ENCODE data around the gene GAB1. TPM values are rescaled to one million over a fixed set of nuclear protein-coding genes. Genes with fewer than 3 reads are reported as not detected.

GAB1 gene
- total RNA-seq, 1 experiment from 2014 or later, result 46.9 TPM

DNA sequence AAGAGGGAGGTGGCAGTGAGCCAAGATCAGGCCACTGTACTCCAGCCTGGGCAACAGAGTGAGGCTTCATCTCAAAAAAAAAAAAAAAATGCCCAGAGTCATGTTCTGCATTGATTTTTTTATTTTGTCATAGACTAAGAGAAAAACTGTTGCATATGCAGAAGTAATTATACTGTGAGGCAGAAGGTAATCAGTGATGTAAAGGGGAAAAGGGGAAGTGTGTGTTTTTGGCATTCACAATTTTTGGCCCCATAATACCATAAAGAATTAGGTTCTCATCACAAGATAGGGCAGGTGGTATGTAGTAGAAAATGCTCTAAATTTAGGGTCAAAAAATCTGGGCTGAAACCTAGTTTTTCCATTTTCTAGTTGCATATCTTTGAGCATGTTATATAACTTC is 47.3 kb upstream of the GAB1 start:
- Mint-ChIP-seq H3K36me3 (ENCODE audit: insufficient read depth, unreplicated experiment) (no peaks in the 10 kb centered on the region), H3K4me1 (ENCODE audit: low read depth, unreplicated experiment) (no peaks in the 10 kb centered on the region), H3K27me3 (ENCODE audit: insufficient read depth, unreplicated experiment) (no peaks in the 10 kb centered on the region), H3K27ac (ENCODE audit: unreplicated experiment) (no peak overlapping the region), H3K9me3 (ENCODE audit: unreplicated experiment) (no peaks in the 10 kb centered on the region), H3K4me3 (ENCODE audit: unreplicated experiment) (no peak overlapping the region)
- H3K27me3 ChIP-seq (replicated peaks; ENCODE audit: control insufficient read depth, insufficient read depth, low read length), result no peaks in the 10 kb centered on the region
- ChIA-PET POLR2A (no interaction called here), CTCF (no interaction called here)
- no peaks in the 10 kb centered on the region for H3K36me3 ChIP-seq (ENCODE audit: control insufficient read depth, insufficient read depth, low read length)
- TF ChIP-seq, protein P1, sequence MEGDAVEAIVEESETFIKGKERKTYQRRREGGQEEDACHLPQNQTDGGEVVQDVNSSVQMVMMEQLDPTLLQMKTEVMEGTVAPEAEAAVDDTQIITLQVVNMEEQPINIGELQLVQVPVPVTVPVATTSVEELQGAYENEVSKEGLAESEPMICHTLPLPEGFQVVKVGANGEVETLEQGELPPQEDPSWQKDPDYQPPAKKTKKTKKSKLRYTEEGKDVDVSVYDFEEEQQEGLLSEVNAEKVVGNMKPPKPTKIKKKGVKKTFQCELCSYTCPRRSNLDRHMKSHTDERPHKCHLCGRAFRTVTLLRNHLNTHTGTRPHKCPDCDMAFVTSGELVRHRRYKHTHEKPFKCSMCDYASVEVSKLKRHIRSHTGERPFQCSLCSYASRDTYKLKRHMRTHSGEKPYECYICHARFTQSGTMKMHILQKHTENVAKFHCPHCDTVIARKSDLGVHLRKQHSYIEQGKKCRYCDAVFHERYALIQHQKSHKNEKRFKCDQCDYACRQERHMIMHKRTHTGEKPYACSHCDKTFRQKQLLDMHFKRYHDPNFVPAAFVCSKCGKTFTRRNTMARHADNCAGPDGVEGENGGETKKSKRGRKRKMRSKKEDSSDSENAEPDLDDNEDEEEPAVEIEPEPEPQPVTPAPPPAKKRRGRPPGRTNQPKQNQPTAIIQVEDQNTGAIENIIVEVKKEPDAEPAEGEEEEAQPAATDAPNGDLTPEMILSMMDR (IDR thresholded peaks at IDR 0.05; ENCODE audit: insufficient read depth in 1 of 2, low read depth in 1 of 2, low read length in 1 of 2, severe bottlenecking in 1 of 2, unreplicated experiment in 1 of 2), result no peak
- DNase-seq, result no peak
- BruUV-seq (replicated peaks), result no TSS peak
- H3K4me3 ChIP-seq (ENCODE audit: low read depth, low read length), result no peak overlapping the region
- no peaks in the 10 kb centered on the region for H3K4me1 ChIP-seq
- intact Hi-C loops (cut with micrococcal nuclease; ENCODE audit: unreplicated experiment), result no loop called here
- H3K9me3 ChIP-seq, result no peaks in the 10 kb centered on the region

DNA sequence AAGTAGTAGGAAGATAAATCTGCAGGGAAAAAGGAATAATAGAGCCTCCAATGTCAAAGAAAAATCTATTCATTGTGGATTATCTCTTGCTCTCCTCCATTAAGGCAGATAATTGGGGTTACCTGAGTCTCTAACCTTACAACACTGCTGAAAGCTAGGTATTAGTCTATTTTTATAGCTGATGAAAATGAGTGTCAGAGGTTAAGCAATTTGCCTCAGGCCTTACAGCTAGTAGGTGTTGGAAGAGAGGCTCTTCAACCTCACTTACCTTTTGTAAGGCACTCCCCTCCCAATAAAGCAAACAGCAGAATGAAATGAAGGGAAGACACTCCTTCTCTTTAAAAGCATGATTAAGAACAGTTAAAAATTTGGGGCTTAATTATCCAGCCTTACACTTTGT is 45.4 kb upstream of the GAB1 start:
- H3K4me3 Mint-ChIP-seq (ENCODE audit: unreplicated experiment), result no peak overlapping the region
- Histone ChIP-seq H3K4me1 (no peaks in the 10 kb centered on the region), H3K36me3 (ENCODE audit: control insufficient read depth, insufficient read depth, low read length) (no peaks in the 10 kb centered on the region), H3K9me3 (no peaks in the 10 kb centered on the region), H3K27me3 (replicated peaks; ENCODE audit: control insufficient read depth, insufficient read depth, low read length) (no peaks in the 10 kb centered on the region), H3K4me3 (ENCODE audit: low read depth, low read length) (no peak overlapping the region)
- DNase-seq, result no peak
- no peaks in the 10 kb centered on the region for H3K27me3 Mint-ChIP-seq (ENCODE audit: insufficient read depth, unreplicated experiment)
- no peaks in the 10 kb centered on the region for H3K4me1 Mint-ChIP-seq (ENCODE audit: low read depth, unreplicated experiment)
- CTCF ChIA-PET, result no interaction called here
- POLR2A ChIA-PET, result no interaction called here
- H3K27ac Mint-ChIP-seq (ENCODE audit: unreplicated experiment), result no peak overlapping the region
- intact Hi-C loops (cut with micrococcal nuclease; ENCODE audit: unreplicated experiment), result no loop called here
- TF ChIP-seq, protein P1 (IDR thresholded peaks at IDR 0.05; ENCODE audit: insufficient read depth in 1 of 2, low read depth in 1 of 2, low read length in 1 of 2, severe bottlenecking in 1 of 2, unreplicated experiment in 1 of 2), result no peak
- no peaks in the 10 kb centered on the region for H3K9me3 Mint-ChIP-seq (ENCODE audit: unreplicated experiment)
- no peaks in the 10 kb centered on the region for H3K36me3 Mint-ChIP-seq (ENCODE audit: insufficient read depth, unreplicated experiment)
- BruUV-seq (replicated peaks), result no TSS peak

DNA sequence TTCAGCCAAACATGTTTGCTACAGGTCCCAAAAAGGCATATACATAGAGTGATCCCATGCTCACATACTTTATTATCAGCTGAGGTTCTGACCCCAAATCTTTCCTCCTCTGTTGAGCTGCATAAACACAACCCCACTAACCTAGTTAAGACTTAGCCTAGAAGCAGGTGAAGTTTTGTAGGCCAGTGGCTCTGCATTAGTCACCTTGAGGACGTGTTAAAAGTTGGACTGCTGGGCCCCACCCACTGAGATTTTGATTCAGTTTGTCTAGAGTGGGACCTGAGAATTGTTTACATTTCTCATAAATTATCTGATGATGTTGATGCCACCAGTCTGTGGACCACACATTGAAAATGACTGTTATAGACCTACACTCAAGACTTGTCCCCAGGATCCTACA is 43.8 kb upstream of the GAB1 start:
- Histone ChIP-seq H3K4me3 (ENCODE audit: low read depth, low read length) (no peak overlapping the region), H3K27me3 (replicated peaks; ENCODE audit: control insufficient read depth, insufficient read depth, low read length) (no peaks in the 10 kb centered on the region), H3K4me1 (no peaks in the 10 kb centered on the region), H3K9me3 (no peaks in the 10 kb centered on the region), H3K36me3 (ENCODE audit: control insufficient read depth, insufficient read depth, low read length) (no peaks in the 10 kb centered on the region)
- Mint-ChIP-seq H3K27me3 (ENCODE audit: insufficient read depth, unreplicated experiment) (no peaks in the 10 kb centered on the region), H3K9me3 (ENCODE audit: unreplicated experiment) (no peaks in the 10 kb centered on the region), H3K27ac (ENCODE audit: unreplicated experiment) (no peak overlapping the region), H3K36me3 (ENCODE audit: insufficient read depth, unreplicated experiment) (no peaks in the 10 kb centered on the region), H3K4me3 (ENCODE audit: unreplicated experiment) (no peak overlapping the region), H3K4me1 (ENCODE audit: low read depth, unreplicated experiment) (no peaks in the 10 kb centered on the region)
- CTCF ChIA-PET, result no interaction called here
- no peak for DNase-seq
- TF ChIP-seq, protein P1 (IDR thresholded peaks at IDR 0.05; ENCODE audit: insufficient read depth in 1 of 2, low read depth in 1 of 2, low read length in 1 of 2, severe bottlenecking in 1 of 2, unreplicated experiment in 1 of 2), result no peak
- POLR2A ChIA-PET, result no interaction called here
- intact Hi-C loops (cut with micrococcal nuclease; ENCODE audit: unreplicated experiment), result no loop called here
- BruUV-seq (replicated peaks), result no TSS peak
